GM19240 (cell line): ENCODE results near the gene MOB1A.

ENCODE experiments used
- DNase-seq: peaks from one replicate; pipeline ENCODE4 v3.0.0; 2011; ENCODE audit warnings: low spot score; ENCODE audit not compliant: insufficient read length

Gene MOB1A

DNA sequence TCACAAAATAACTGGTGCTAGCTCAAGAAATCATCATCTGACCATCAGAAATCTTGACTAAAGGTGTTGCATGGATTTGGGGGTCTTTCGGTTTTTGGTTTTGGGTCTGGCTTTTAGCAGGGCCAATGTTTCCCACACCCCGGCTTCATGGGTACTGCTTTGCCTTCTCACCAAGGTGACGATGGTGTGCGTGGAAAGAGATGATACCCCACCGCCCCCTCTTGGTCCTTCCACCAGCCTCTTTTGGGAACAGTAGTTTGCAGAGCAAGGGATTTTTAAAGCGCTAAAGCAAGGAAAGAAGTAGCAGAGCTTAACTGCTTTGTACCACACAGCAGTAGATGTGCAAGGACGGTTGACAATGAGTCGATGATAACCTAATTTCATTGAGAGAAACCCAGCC lies 73.3 kb downstream of the MOB1A start:
- no peak for DNase-seq

DNA sequence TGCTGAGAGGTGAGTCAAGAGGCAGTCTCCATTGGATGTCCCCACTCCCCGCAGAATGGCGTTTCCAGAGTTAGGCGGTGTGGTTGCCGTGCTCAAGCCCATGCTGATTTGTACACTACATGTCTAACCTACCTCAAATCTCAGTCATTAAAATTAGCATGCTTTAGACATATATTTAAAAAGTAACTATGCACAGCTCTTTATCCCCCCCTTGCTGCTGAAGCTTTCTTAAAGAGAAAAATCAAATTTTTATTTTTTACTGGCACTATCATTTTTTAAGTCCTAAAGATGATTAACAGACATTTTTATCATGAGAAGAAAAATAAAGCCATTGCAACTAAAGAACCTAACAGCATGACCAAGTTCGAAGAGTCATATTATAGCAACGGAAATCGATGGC lies 73.8 kb downstream of the MOB1A start:
- no peak for DNase-seq

DNA sequence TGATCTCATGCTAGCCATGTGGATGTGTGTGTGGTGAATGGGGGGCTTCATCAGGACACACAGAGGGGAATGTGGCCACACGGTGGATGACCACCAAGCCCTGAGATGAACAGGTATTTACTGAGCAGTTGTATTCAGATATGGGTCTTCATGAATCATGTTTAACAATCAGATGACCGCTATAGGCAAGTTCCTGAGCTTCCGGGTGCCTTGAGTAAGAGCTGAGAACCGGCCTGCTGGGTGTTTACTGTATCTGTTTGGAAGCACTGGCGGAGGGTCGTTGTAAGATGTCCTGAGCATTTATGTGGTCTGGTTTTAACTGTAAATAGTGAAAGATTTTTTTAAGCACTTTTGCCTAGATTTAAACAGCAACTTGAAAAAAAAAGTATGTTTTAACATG lies 74.9 kb downstream of the MOB1A start:
- no peak for DNase-seq
